ENCODE data around the gene MAP4K3.
A peak's percentile ranks its signal among the peaks of the same experiment; 100 is the strongest.

GRCh38 chr2:39228413-39229209 lies 208.5 kb downstream of the MAP4K3 start:
- peak; percentile 56 for TF ChIP-seq CTCF (IDR thresholded peaks at IDR 0.05)
- TF ChIP-seq POLR2AphosphoS5 (IDR thresholded peaks at IDR 0.05; ENCODE audit: low read depth, low read length), result no peak
- TF ChIP-seq SIN3A (IDR thresholded peaks at IDR 0.05; ENCODE audit: borderline replicate concordance, insufficient read depth, low read depth, low read length), result no peak

All from Panc1 (cell line).